COR-L47 (cell line): Measurements from ENCODE around the gene ST6GALNAC6.
"Not testable (repeated sequence)": the region's sequence is repeated elsewhere in the genome, so short reads cannot be mapped to it uniquely, and the experiment has no call there.

Source experiments
- DNase-seq: peaks from one replicate; lab custom pipeline; 2025; lab: John Stamatoyannopoulos, UW

The ST6GALNAC6 gene

GRCh38 chr9:127873223-127873691 lies 26.1 kb downstream of the ST6GALNAC6 start:
- no peak for DNase-seq

DNA sequence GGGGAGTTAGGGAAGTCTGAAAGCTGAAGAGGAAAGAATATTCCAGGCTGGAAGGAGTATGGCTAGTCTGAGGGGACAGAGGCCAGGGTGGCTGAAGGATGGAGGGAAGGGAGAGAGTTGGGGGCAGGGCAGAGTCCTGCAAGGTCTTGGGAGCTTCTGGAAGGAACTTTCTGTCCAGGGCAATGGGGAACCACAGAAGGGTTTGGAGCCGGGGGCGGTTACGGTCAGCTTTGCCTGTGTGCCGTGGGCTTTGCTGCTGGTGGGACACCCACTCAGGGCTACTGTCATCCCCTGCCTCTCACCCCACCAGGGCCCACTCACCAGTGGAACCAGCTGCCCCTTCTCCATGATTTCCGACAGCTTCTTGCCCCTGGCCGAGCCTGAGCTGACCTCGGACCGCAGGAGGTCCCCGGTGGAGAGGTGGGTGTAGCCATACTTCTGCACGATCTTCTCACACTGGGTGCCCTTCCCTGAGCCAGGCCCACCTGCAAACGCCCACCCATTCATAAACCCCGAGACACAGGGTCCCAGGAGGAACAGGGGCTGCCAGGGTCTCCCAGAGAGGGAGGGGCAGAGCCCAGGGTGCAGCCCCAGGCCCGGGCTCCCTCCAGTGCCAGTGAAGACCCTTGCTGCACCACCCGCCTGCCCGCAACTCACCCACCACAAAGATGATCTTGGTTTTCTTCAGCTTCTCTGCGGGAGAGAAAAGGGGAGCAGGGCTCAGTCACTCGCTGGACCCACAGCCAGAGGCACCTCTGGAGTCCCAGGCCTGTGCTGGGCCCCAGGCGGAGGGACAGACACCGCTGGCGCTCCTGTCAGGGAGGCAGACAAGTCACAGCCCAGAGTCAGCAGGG lies 26.8 kb downstream of the ST6GALNAC6 start:
- DNase-seq: no peak

DNA sequence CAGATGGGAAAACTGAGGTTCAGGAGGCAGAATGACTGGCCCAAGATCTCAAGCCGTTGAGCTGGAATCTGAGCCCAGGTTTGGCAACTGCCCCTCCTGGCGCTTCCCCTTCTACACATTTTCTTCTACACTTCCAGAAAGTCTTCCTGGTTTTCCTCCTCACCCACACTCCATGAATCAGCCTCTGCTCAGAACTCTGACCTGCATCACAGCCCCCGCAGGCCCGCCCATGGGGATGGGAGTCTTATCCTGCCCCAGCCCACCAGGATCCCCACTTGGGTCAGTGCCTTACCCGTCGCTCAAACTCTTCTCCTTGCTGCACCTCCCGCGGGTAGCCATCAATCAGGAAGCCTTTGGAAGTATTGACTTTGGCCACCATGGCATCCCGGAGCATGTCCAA lies 27.9 kb downstream of the ST6GALNAC6 start:
- DNase-seq: no peak

DNA sequence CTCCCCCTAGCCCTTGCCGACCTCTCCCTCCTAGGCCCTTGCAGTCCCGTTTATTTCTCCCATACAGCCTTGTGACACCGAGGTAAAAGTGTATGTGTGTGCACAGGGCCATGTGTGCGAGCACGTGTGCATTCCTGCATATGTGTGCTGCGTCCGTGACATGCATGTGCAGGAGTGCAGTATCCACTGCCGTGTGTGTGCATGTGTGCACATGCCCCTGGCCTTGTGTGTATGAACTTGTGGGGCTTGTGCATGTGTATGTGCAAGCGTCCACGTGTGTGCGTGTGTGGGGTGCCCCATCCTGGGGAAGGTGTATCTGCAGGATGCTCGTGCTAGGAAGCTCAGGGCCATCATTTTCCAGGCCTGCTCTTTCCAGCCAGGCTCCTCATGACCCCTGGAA lies 28.5 kb downstream of the ST6GALNAC6 start:
- DNase-seq: no peak

GRCh38 chr9:127870153-127870491 lies 29.3 kb downstream of the ST6GALNAC6 start:
- not testable (repeated sequence) for DNase-seq

DNA sequence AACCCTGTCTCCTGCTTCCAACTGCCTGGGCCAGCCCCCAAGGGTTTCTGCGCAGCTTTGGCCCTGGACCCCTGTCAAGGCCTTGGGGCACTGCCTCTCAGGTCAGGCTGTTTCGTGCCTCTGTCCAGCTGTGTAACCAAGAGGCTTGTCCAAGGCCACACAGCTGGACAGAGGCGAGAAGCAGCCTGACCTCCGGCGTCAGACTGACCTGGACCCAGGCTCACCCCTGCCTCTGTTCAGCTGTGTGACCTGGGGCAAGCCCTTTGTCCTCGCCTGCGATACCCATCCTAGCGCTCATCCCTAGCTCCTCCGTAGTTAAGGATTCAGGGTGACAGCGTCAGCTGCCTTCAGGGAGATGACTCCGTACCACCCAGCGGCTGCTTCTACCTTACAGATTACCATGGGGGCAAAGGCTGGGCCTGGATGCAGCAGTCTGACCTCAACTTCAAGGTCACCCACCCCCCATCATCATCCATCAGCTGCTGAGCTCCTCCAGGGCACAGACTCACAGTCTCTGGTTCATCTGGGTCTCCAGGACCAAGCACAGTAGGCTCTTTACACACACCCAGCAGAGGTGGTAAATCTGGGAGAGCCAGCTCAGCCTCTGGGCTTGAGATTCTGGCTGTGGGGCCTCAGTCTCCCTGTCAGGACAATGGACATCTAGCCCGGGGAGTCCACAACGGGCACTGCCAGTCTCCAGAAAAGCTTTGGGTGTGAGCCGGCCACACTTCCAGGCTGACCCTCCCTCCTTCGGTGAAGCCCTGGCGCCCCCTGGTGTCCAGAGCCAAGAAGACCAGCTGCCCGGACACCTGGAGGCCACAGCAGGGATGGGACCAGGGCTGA lies 29.9 kb downstream of the ST6GALNAC6 start:
- DNase-seq: peak; percentile 82

DNA sequence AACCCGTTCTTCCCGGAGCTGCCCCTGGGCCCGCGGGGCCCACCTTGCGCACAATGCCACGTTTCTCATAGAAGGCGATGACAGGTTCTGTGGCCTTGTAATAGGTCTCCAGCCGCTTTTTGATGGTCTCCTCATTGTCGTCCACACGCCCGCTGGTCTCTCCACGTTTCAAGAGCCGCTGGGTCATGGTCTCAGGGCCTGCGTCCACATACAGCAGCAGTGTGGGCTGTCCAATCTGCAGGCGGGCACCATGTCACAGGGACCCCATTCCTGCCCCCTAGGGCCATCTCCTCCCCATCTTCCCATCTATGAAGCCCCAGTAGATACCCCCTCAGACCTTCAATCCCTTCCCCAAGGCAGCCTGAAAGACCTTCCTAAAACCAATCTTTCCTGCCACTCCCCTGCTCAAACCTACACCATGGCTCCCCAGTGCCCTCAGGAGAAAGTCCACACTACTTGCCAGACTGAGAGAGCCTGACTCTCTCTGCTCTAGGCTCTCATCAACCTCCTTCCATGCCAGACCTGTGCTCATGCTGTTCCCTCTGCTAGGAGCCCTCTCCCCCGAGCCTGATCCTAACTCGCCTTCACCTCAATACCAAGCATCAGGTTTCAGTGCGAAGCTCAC lies 31.0 kb downstream of the ST6GALNAC6 start:
- DNase-seq: no peak

GRCh38 chr9:127867356-127868277 lies 31.8 kb downstream of the ST6GALNAC6 start:
- DNase-seq: no peak

- no peak for DNase-seq
Measured at GRCh38 chr9:127866535-127866934, 32.9 kb downstream of the ST6GALNAC6 start.

GRCh38 chr9:127865645-127866464 lies 33.5 kb downstream of the ST6GALNAC6 start:
- no peak for DNase-seq

- no peak for DNase-seq
Measured at GRCh38 chr9:127863191-127863621, 36.2 kb downstream of the ST6GALNAC6 start.

GRCh38 chr9:127862075-127863011 lies 37.1 kb downstream of the ST6GALNAC6 start:
- DNase-seq: no peak

- no peak for DNase-seq
Measured at GRCh38 chr9:127860779-127861178, 38.6 kb downstream of the ST6GALNAC6 start.

GRCh38 chr9:127860260-127860659 lies 39.1 kb downstream of the ST6GALNAC6 start:
- DNase-seq: no peak

DNA sequence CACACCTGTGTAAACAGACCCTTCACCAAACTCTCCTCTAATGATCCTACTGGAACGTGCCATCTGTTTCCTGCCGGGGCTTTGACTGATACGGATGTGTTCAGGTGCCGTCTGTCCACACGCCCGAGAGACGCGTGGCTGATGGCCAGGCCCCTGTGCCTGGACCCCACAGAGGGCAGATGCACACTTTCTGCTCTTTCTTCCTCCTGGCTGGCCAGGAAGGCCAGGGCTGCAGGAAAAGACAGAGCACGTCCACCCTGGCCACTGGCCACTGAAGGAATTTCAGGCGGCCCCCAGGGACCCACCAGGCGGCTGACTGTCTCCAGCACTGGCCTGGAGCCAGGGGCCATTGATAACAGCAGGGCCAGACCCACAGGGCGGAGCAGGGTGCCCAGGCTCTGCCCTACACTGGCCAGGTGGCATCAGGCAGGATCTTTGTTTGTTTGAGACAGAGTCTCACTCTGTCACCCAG lies 41.3 kb downstream of the ST6GALNAC6 start:
- peak; percentile 28 for DNase-seq

GRCh38 chr9:127857278-127857677 lies 42.1 kb downstream of the ST6GALNAC6 start:
- DNase-seq: no peak

DNA sequence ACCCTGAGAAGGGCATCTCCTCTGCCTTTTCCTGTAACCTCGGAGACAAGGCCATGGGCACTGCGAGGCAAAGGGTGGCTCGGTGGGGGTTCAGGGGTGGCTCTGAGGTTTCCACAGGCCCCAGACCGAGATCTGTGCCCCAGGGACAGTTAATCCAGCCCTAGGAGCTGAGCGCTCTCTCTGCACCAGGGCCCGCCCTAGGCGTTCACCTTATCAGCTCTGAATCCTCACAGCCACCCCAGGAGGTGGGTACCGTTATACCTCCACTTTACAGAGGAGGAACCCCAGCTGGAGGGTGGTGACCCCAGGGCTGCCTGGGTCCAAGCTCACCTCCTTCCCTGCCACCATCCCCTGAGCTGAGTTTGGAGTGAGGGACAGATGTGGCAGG lies 42.7 kb downstream of the ST6GALNAC6 start:
- no peak for DNase-seq

- DNase-seq: no peak
Measured at GRCh38 chr9:127856094-127856728, 43.2 kb downstream of the ST6GALNAC6 start.

GRCh38 chr9:127855522-127855921 lies 43.9 kb downstream of the ST6GALNAC6 start:
- DNase-seq: no peak
